ENCODE measurements around the gene DLX5.

The DLX5 gene

DNA sequence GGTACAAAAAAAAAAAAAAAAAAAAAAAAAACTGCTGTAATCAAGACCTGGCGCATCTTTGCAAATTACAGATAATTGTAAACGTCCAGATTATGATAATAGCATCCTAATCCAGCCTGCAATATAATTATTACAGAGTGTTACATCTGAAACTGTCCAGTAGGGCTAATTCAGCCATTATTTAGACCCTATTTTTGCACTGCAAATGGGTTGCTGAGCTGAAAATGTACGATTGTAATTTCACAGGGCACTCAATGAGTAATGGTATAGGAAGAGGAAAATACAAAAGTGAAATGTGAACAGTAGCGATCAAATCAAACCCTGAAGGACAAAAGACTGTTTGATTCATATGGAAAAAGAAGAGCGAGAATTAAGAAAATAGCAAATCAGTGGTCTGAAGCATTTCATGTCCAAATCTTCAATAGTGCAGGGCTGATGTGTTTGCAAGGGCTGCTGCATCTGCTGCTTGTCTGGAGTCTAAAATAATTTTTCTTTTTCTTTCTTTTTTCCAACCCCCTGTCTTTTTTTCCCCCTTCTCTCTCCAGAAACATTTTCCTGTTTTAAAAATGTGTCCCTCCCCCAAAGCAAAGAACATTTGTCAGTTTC is 10.4 kb downstream of the DLX5 start:
- no peaks in the 10 kb centered on the region for H3K36me3 Mint-ChIP-seq (ENCODE audit: insufficient read depth)
- DNase-seq (no peak), ATAC-seq (replicated peaks) (no peak)
- H3K4me3 Mint-ChIP-seq = no peak overlapping the region
- peaks cover 96 to 99% of the 10 kb centered on the region in 2 donors for H3K27me3 Mint-ChIP-seq
- H3K9me3 Mint-ChIP-seq = no peaks in the 10 kb centered on the region
- H3K27ac Mint-ChIP-seq = no peak overlapping the region
- H3K4me1 Mint-ChIP-seq (ENCODE audit: low read depth in 2 of 2) = peaks cover 0 to 12% of the 10 kb centered on the region in 2 donors

DNA sequence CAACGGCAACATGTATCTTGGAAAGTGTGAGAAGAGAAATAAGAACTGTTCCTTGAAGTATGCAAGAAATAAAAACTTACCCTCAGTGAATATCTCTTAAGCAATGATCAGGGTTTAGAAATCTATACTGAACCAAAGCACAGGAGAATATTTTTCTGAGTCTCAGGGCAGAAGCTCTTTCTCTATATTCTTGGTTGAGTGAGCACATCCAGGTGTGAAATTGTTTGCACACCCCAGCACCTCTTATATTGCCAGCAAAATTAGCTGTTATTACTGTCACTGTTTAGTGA is 10.8 kb downstream of the DLX5 start:
- no peak for ATAC-seq (replicated peaks)
- Mint-ChIP-seq H3K36me3 (ENCODE audit: insufficient read depth) (no peaks in the 10 kb centered on the region), H3K27me3 (peaks cover 94 to 99% of the 10 kb centered on the region in 2 donors), H3K4me1 (ENCODE audit: low read depth in 2 of 2) (peaks cover 0 to 10% of the 10 kb centered on the region in 2 donors), H3K9me3 (no peaks in the 10 kb centered on the region), H3K4me3 (no peak overlapping the region), H3K27ac (no peak overlapping the region)
- DNase-seq = no peak

DNA sequence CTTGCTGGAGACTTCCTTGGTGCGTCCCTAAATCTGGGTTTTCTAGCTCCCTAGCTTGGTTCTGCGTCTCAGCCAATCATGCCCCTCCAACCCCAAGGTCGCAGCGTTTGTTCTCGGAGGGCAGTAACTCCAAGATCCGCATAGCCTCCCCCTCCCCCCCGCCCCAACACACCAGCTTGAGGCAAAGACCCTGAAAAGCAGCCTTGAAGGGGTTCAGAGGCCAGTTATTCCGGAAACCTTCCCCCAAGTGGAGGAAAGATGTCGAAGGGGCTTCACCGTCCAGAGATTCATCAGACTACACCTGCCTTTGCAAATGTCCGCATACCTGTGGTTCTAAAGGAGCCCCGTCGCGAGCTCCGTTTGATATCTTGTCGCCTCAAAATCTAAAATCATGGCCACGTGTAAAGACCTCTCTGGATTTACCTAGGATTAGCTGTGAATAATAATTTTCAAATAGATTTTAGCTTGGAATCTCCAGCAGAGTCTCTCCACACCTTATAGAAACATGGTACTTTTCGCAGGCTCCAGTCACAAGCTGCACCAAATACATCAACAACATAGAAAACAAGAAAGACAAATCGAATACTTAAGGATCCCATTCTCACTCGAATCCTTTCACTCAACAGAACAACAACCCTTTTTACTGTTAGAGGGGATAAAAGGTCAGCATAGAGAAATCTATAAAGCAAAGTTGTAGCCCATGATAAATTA is 11.3 kb downstream of the DLX5 start:
- H3K27ac Mint-ChIP-seq = no peak overlapping the region
- H3K4me1 Mint-ChIP-seq (ENCODE audit: low read depth in 2 of 2) = peaks cover 0 to 9% of the 10 kb centered on the region in 2 donors
- H3K9me3 Mint-ChIP-seq = no peaks in the 10 kb centered on the region
- H3K27me3 Mint-ChIP-seq = peaks cover 93 to 99% of the 10 kb centered on the region in 2 donors
- DNase-seq (no peak), ATAC-seq (replicated peaks) (no peak)
- no peak overlapping the region for H3K4me3 Mint-ChIP-seq
- H3K36me3 Mint-ChIP-seq (ENCODE audit: insufficient read depth) = no peaks in the 10 kb centered on the region

DNA sequence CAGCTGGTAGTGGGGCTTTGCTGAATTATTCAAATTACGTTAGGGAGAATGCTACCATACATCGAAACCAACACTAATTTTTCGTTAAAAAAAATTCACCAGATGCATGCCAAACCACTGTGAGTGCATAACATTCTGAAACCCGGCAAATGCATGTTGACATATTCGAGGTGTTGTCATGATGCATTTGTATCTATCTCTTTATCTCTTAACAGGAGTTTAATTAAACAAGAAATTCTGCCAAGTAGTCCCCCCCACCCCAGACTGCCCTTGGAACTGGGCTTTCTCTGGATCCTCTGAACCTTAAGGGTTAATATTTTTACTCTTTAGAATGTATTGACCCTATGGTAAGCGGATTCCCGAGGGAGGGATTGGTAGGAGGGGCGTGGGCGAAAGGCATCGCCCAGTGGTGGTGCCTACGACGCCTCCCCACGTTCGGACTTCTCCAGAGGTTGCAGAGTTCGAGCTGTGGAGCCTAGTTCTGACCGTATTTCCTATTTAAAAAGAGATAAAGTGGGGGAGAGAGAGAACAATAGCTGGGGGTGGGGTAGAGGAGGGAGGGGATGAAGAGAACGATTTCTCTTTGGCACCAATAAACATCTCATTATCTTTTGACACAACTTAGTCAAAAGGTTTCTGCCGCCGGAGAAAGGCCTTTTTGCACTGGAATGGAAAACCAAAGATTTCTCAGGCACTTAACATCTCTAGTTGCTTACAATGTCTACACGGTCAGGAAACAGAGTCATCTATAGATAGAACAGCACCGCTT is 12.1 kb downstream of the DLX5 start:
- H3K27me3 Mint-ChIP-seq = peaks cover 92 to 99% of the 10 kb centered on the region in 2 donors
- no peak overlapping the region for H3K27ac Mint-ChIP-seq
- H3K4me1 Mint-ChIP-seq (ENCODE audit: low read depth in 2 of 2) = peaks cover 0 to 8% of the 10 kb centered on the region in 2 donors
- ATAC-seq (replicated peaks) = no peak
- H3K4me3 Mint-ChIP-seq = no peak overlapping the region
- H3K9me3 Mint-ChIP-seq = no peaks in the 10 kb centered on the region
- no peak for DNase-seq
- H3K36me3 Mint-ChIP-seq (ENCODE audit: insufficient read depth) = no peaks in the 10 kb centered on the region

DNA sequence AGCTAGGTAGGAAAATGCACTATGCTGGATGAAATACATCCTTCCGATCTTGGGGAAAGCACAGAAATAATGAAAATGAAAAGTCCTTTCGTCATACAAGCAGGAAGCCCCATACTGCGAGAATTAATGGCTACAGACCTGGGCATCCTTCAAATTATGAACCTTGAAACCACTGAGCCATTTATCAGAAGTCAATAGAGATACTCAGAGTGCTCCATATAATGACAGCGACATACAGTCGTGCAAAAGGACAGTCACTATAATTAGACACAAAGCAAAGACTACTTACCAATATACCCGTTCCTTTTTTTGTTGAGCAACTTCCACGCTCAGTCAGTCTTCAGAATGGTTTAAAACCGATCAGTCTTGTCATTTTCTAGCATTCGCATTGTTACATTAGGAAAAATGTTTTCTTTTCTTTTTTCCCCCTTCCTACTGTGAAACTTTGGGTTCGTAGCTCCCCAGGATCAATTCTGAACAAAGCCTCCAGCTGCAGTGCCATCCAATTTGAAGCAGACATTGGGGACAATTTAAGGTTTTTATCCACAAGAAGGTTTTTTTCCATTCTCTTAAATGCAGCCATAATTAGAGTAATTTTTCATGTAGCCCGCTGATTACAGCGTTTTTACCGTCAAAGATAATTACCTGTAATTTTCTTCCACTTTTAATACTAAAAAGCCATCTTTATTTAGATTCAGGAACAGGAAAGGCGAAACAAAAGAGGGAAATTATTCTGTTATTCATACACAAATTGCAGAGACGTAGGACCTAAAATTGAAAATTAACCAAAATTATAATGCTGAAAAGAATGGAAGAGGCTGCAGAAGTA is 12.9 kb downstream of the DLX5 start:
- Mint-ChIP-seq H3K4me3 (no peak overlapping the region), H3K27ac (no peak overlapping the region), H3K36me3 (ENCODE audit: insufficient read depth) (no peaks in the 10 kb centered on the region), H3K9me3 (no peaks in the 10 kb centered on the region), H3K27me3 (peaks cover 92 to 99% of the 10 kb centered on the region in 2 donors), H3K4me1 (ENCODE audit: low read depth in 2 of 2) (peaks cover 2 to 5% of the 10 kb centered on the region in 2 donors)
- ATAC-seq (replicated peaks) (no peak), DNase-seq (no peak)

DNA sequence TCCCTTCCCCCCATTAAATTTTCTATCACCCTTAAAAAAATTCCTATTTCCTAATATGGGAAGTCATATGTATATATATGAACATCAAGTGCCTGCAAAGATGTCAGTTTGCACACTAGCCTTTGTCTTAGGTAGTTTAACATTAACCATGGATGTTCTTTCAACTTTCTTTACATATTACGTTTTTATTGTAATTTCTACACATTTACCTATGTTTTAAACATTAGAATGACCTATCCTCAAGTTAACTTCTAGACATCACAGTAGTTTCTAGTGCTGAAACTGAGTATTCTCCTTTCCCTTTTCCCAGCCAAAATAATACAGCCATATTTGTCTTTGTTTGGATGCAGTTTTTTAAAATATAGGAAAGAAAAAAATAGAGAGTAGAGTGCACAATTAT is 13.5 kb downstream of the DLX5 start:
- no peak overlapping the region for H3K27ac Mint-ChIP-seq
- no peak for ATAC-seq (replicated peaks)
- H3K36me3 Mint-ChIP-seq (ENCODE audit: insufficient read depth) = no peaks in the 10 kb centered on the region

DNA sequence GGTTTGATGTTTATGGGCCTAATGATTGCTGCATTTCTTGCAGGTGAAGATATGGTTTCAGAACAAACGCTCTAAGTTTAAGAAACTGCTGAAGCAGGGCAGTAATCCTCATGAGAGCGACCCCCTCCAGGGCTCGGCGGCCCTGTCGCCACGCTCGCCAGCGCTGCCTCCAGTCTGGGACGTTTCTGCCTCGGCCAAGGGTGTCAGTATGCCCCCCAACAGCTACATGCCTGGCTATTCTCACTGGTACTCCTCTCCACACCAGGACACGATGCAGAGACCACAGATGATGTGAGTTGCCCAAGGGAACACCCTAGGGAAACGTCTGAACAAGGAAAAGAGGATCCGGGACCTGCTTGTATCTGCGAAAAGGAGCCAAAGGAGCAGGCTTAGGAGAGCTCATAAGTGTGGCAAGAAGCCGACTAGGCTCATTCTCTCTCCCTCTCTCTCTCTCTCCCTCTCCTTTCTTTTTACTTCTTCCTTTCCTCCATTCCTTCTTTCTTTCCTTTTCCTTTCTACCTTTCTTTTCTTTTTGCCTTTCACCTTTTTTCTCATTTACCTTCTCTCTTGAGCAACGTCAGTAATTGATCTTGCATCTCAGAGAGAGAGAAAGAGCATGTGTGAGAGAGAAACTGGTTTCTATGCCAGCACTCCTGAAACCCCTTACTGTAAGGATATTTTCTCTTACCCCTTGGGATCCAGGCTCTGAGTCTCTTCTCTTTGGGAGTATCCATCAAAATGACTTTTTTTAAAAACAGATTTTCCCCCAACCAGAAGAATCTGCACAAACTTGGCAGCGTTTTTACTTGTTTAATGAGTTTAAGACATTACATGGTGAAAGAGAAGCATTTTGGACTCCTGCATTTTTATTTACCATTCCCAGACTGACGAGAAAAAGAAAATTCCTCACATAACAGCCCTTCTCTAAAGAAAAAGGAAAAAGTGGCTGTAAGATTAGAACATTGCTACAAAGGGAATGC is 14.6 kb downstream of the DLX5 start:
- DNase-seq (no peak), ATAC-seq (replicated peaks) (no peak)
- Mint-ChIP-seq H3K27me3 (peaks cover 81 to 97% of the 10 kb centered on the region in 2 donors), H3K27ac (no peak overlapping the region), H3K4me3 (no peak overlapping the region), H3K4me1 (ENCODE audit: low read depth in 2 of 2) (peaks cover 5% of the 10 kb centered on the region in 2 donors), H3K9me3 (no peaks in the 10 kb centered on the region), H3K36me3 (ENCODE audit: insufficient read depth) (no peaks in the 10 kb centered on the region)

More for the DNA sequence above, 13.5 kb downstream of the DLX5 start:
- H3K27me3 Mint-ChIP-seq = peaks cover 89 to 99% of the 10 kb centered on the region in 2 donors
- no peak for DNase-seq
- H3K9me3 Mint-ChIP-seq = no peaks in the 10 kb centered on the region
- peaks cover 5% of the 10 kb centered on the region in 2 donors for H3K4me1 Mint-ChIP-seq (ENCODE audit: low read depth in 2 of 2)
- no peak overlapping the region for H3K4me3 Mint-ChIP-seq

DNA sequence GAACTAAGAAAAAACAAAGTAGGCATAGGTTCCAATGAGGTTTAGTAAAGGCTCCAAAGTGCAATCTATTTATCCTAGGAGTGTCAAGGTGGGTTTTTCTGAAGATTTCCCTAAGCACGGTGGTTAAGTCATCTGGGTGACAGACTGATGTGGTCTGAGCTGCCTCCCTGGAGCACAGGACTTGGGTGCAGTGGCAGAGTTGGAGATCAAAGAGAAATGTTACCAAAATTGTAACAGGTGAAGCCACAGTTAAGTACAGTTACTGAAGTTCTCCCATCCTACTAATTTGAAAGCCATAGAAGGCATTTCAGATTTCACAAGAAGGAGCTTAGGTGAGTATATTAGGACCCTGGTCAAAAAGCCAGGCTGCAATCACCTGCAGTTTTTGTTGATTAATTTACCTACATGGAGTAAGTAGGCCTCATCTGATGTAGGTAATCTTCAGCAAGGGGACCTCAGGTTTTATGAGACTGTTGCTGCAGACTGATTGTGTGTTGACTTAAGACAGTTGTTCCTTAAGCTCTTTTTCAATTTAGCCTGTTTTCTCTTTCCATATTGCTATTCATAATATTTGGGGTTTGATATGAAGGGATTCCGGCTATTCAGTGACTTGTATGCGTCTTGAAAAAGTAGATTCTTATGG is 16.2 kb downstream of the DLX5 start:
- H3K27me3 Mint-ChIP-seq = peaks cover 72 to 91% of the 10 kb centered on the region in 2 donors
- H3K4me1 Mint-ChIP-seq (ENCODE audit: low read depth in 2 of 2) = peaks cover 5 to 7% of the 10 kb centered on the region in 2 donors
- no peaks in the 10 kb centered on the region for H3K36me3 Mint-ChIP-seq (ENCODE audit: insufficient read depth)
- DNase-seq (no peak), ATAC-seq (replicated peaks) (no peak)
- no peak overlapping the region for H3K27ac Mint-ChIP-seq
- H3K9me3 Mint-ChIP-seq = no peaks in the 10 kb centered on the region
- no peak overlapping the region for H3K4me3 Mint-ChIP-seq

DNA sequence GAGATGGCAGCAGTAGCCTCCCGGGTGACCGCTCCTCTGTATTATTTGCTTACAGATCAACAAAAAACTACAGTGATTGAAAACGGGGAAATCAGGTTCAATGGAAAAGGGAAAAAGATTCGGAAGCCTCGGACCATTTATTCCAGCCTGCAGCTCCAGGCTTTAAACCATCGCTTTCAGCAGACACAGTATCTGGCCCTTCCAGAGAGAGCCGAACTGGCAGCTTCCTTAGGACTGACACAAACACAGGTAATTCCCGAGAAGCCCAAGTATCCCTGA is 17.1 kb downstream of the DLX5 start:
- Mint-ChIP-seq H3K4me3 (no peak overlapping the region), H3K9me3 (no peaks in the 10 kb centered on the region), H3K4me1 (ENCODE audit: low read depth in 2 of 2) (peaks cover 5 to 10% of the 10 kb centered on the region in 2 donors), H3K27ac (no peak overlapping the region), H3K27me3 (peaks cover 72 to 91% of the 10 kb centered on the region in 2 donors), H3K36me3 (ENCODE audit: insufficient read depth) (no peaks in the 10 kb centered on the region)
- DNase-seq (no peak), ATAC-seq (replicated peaks) (no peak)

DNA sequence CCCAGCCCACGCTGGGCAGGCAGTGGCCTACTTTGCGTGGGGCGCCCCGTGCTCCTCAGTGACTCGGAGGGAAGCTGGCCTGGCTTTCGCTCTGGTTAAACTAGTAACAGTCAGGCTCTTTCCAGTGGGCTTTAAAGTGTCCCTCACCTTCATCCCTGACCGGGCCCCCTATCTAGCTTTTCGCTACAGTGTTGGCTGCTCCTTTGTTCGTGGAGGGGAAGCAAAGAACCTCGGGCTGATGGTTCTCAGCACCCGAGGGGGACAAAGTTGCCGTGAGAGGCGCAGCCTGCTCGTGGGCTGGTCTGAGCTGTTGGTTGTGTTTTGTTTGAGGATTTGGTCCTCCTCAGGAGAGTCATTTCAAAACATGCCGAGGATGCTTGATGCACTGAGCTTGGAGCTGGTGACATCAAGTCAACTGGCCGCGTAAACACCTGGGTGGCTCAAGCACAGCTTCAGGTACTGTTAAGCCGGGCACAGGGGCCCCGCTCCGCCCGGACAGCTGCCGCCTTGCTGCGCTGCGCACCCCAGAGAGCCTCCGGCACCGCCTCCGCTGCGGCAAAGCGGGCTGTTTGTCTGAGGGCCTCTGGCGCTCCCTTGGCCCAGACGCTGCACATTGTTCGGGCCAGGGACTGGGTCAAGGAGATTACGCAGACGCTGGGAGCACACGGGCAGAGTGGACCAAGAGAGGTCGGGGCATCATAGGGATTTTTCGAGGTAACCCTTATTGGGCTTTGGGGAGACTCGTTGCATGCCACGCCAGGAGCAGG is 17.6 kb downstream of the DLX5 start:
- no peak for DNase-seq
- ATAC-seq (replicated peaks) = no peak
- Mint-ChIP-seq H3K27ac (no peak overlapping the region), H3K36me3 (ENCODE audit: insufficient read depth) (no peaks in the 10 kb centered on the region), H3K4me3 (peak overlapping the region; percentile 70 to 82), H3K9me3 (no peaks in the 10 kb centered on the region), H3K4me1 (ENCODE audit: low read depth in 2 of 2) (peaks cover 5 to 10% of the 10 kb centered on the region in 2 donors), H3K27me3 (peaks cover 72 to 91% of the 10 kb centered on the region in 2 donors)

DNA sequence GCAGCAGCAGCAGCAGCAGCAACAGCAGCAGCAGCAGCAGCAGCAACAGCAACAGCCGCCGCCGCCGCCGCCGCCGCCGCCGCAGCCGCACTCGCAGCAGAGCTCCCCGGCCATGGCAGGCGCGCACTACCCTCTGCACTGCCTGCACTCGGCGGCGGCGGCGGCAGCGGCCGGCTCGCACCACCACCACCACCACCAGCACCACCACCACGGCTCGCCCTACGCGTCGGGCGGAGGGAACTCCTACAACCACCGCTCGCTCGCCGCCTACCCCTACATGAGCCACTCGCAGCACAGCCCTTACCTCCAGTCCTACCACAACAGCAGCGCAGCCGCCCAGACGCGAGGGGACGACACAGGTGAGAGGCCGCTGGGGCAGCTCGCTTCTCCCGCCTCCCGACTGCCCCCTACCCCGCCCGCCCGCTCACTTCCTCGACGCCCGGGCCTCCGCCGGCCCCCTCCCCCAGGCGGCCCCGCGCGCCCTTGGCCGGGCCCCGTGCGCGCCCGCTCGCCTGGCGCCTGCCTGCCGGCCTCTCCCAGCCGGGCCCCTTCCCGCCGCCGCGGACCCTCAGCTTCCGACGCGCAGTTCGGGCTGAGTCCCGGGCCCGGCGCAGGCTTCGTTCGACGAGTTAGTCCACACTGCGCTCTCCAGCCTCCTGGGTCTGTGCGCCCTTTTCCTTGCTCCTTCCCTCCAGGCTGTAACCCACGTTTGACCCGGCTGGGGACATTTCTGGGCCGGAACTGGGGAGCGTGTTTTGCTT is 18.4 kb downstream of the DLX5 start:
- H3K4me3 Mint-ChIP-seq = peak overlapping the region; percentile 70 to 82
- peaks cover 72 to 91% of the 10 kb centered on the region in 2 donors for H3K27me3 Mint-ChIP-seq
- H3K36me3 Mint-ChIP-seq (ENCODE audit: insufficient read depth) = no peaks in the 10 kb centered on the region
- peak; percentile 66 for ATAC-seq (replicated peaks)
- H3K9me3 Mint-ChIP-seq = no peaks in the 10 kb centered on the region
- DNase-seq = no peak
- H3K4me1 Mint-ChIP-seq (ENCODE audit: low read depth in 2 of 2) = peaks cover 5 to 10% of the 10 kb centered on the region in 2 donors
- H3K27ac Mint-ChIP-seq = no peak overlapping the region
